Effector memory CD8-positive, alpha-beta T cell (primary cell): Measurements from ENCODE around the gene EFTUD2.

ENCODE experiments used
- ATAC-seq: fragments of 150-1000 bp; cut with Tn5 transposase; replicated peaks from 2 replicates; pipeline ENCODE4 v1.10.0; 2021; ENCODE audit warnings: mild to moderate bottlenecking, moderate library complexity
- DNase-seq, 3 experiments: peaks; one replicate each; pipeline ENCODE4 v3.0.0; 2021
- H3K27ac Mint-ChIP-seq, 2 donors: one replicate each; pipeline ENCODE4 v1.8.0; 2022; ENCODE audit warnings: mild to moderate bottlenecking in 2 of 2, mixed read lengths in 2 of 2, moderate library complexity in 2 of 2
- H3K27me3 Mint-ChIP-seq, 2 donors: one replicate each; pipeline ENCODE4 v1.8.0; 2022; ENCODE audit warnings: mixed read lengths in 2 of 2
- H3K36me3 Mint-ChIP-seq: one replicate; pipeline ENCODE4 v1.8.0; 2022; ENCODE audit warnings: mild to moderate bottlenecking, moderate library complexity, mixed read lengths; ENCODE audit not compliant: insufficient read depth
- H3K4me1 Mint-ChIP-seq, 2 donors: one replicate each; pipeline ENCODE4 v1.8.0; 2022; ENCODE audit warnings: low read depth in 2 of 2, mixed read lengths in 2 of 2
- H3K4me3 Mint-ChIP-seq, 2 donors: one replicate each; pipeline ENCODE4 v1.8.0; 2022; ENCODE audit warnings: mild to moderate bottlenecking in 2 of 2, mixed read lengths in 2 of 2, moderate library complexity in 2 of 2
- H3K9me3 Mint-ChIP-seq, 2 donors: one replicate each; pipeline ENCODE4 v1.8.0; 2022; ENCODE audit warnings: mixed read lengths in 2 of 2

EFTUD2 gene

DNA sequence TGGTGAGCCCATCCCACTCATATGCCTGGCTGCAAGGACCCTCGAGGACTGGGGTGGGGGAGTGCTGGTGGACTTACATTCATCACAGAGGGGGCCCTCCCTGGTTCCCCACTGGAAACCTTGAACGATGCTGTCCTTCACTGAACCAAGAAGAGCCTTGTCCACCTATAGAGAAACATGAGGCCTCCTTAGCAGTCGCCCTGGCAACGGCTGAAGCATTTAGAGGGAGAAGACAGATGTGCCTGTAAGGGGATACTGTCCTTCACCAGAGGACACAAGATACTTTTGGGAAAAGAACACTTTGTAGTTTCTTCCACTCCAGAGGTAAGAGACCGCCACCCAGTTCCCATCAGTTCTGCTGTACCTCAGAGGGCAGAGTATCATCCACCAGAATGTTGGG lies 45.1 kb downstream of the EFTUD2 start:
- H3K27ac Mint-ChIP-seq: peak overlapping the region in 1 of 2 donors; percentile 49
- no peak for DNase-seq
- H3K36me3 Mint-ChIP-seq: peaks cover 74% of the 10 kb centered on the region
- ATAC-seq: no peak
- H3K4me1 Mint-ChIP-seq: no peaks in the 10 kb centered on the region
- no peak overlapping the region for H3K4me3 Mint-ChIP-seq
- H3K9me3 Mint-ChIP-seq: no peaks in the 10 kb centered on the region
- no peaks in the 10 kb centered on the region for H3K27me3 Mint-ChIP-seq

DNA sequence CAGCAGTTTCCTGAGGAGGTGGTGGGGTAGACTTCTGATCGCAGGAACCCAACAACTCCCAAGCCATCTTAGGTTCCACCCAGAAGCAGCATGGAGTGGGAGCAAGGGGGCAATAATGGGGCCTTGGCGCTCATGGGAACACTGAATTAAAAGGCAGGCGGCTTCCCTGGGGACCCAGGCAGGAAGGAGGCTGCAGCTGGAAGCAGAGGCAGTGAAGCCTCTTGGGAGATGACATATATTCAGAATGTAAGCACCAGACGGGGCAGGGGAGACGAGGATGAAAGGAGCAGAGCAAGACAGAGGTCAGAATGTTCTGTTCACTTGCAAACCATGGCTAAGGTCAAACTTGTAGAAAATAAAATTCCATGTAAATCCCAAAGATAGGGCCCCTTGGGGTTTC lies 48.6 kb downstream of the EFTUD2 start:
- H3K4me3 Mint-ChIP-seq: no peak overlapping the region
- ATAC-seq (no peak), DNase-seq (no peak)
- H3K9me3 Mint-ChIP-seq: no peaks in the 10 kb centered on the region
- peak overlapping the region in 1 of 2 donors; percentile 67 for H3K27ac Mint-ChIP-seq
- H3K4me1 Mint-ChIP-seq: peaks cover 0 to 5% of the 10 kb centered on the region in 2 donors
- H3K36me3 Mint-ChIP-seq: peaks cover 38% of the 10 kb centered on the region
- H3K27me3 Mint-ChIP-seq: no peaks in the 10 kb centered on the region

DNA sequence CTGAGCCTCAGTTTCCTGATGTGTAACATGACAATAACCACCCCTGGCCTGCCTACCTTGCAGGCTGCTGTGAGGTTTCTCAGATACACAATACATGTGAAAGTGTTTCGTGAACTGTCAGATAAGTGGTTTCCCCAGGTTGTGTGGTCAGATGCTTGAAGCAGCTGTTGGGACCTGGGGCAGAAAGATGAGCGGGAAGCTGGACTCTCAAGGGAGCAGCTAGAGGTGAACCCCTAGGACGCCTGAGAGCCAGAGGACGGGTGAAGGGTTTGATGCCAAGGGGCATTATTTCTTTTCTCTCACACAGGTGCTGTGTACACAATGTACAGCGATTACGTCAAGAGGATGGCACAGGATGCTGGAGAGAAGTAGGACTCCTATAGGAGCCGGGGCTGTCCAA lies 49.2 kb downstream of the EFTUD2 start:
- Mint-ChIP-seq H3K4me3 (no peak overlapping the region), H3K27ac (peak overlapping the region in 1 of 2 donors; percentile 67), H3K27me3 (no peaks in the 10 kb centered on the region), H3K9me3 (no peaks in the 10 kb centered on the region), H3K36me3 (peaks cover 32% of the 10 kb centered on the region), H3K4me1 (peaks cover 0 to 5% of the 10 kb centered on the region in 2 donors)
- ATAC-seq: no peak
- no peak for DNase-seq

DNA sequence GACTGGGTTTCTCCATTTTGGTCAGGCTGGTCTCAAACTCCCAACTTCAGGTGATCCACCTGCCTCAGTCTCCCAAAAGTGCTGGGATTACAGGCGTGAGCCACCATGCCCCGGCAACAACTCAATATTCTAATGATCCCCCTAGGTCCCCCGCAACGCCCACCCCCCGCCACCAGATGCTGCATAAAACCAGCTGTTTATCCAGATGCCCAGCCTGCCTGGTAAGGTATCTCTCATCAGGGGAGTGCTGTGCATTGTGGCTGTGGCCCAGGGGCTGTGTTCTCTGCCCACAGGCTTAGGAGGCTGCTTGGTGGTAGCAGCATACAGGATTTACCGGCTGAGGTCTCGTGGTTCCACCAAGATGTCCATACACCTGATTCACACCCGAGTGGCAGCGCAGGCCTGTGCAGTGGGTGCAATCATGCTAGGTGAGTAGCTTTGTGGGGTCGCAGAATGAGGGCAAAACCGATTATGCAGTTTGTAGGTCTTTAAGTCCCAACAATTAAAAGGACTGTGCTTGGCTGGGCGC lies 50.2 kb downstream of the EFTUD2 start:
- Mint-ChIP-seq H3K27ac (no peak overlapping the region), H3K9me3 (no peaks in the 10 kb centered on the region), H3K36me3 (peaks cover 24% of the 10 kb centered on the region), H3K27me3 (no peaks in the 10 kb centered on the region), H3K4me3 (no peak overlapping the region), H3K4me1 (peaks cover 0 to 5% of the 10 kb centered on the region in 2 donors)
- DNase-seq: no peak
- ATAC-seq: no peak

DNA sequence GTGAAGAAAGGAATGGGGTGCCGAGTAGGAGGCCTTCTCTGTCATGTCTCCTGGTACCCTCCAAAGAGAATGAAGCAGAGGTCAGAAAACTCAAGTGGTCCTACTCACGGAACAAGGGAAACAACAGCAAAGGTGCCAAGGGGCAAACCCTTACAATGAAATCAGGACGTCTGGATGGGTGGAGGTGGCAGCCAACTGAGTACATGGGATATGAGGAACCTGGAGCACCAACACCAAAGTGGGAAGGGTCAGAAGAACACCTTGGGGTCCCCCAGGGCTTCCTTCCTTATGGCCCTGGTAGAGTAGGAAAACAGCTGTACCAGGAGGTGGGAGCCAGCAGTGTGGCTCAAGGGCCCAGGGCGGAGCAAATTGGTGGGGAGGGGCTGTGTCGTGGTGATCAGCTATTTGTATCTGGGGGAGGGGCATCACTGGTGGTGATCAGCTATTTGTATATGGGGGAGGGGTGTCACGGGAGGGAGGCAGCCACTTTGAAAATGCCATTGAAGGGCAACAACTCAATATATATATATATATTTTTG lies 50.9 kb downstream of the EFTUD2 start:
- H3K27ac Mint-ChIP-seq: peak overlapping the region; percentile 49 to 78
- H3K27me3 Mint-ChIP-seq: no peaks in the 10 kb centered on the region
- H3K36me3 Mint-ChIP-seq: peaks cover 24% of the 10 kb centered on the region
- H3K4me3 Mint-ChIP-seq: no peak overlapping the region
- ATAC-seq (no peak), DNase-seq (no peak)
- peaks cover 0 to 5% of the 10 kb centered on the region in 2 donors for H3K4me1 Mint-ChIP-seq
- no peaks in the 10 kb centered on the region for H3K9me3 Mint-ChIP-seq

DNA sequence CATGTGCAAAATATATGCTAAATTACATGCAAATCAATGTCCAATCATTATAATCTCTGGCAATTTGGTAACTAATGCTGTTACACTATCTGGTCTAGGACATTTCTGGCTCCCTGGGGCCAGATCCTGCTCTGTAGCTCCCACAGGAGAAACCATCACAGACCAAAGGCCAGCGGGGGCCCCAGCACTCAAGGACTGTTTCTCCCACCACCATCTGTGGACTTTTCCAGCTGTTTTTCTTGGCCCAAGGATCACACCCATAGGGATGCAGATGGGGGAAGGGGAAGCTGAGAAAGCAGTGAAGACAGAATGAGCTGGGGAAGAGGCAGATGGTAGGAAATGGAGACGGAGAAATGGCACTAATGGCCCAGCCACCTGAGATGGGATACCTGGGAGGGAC lies 51.7 kb downstream of the EFTUD2 start, which contains the start of gene HIGD1B:
TSS of gene HIGD1B (plus strand) at position 298 of the 400 bp plus-strand sequence. CDS start 270 bp downstream, outside the sequence.
- DNase-seq (no peak), ATAC-seq (no peak)
- Mint-ChIP-seq H3K27me3 (no peaks in the 10 kb centered on the region), H3K27ac (peak within 1 kb of the TSS; percentile 49 to 78), H3K9me3 (no peaks in the 10 kb centered on the region), H3K36me3 (peaks cover 21% of the 10 kb centered on the region), H3K4me3 (no peak within 1 kb of the TSS), H3K4me1 (peaks cover 0 to 5% of the 10 kb centered on the region in 2 donors)

DNA sequence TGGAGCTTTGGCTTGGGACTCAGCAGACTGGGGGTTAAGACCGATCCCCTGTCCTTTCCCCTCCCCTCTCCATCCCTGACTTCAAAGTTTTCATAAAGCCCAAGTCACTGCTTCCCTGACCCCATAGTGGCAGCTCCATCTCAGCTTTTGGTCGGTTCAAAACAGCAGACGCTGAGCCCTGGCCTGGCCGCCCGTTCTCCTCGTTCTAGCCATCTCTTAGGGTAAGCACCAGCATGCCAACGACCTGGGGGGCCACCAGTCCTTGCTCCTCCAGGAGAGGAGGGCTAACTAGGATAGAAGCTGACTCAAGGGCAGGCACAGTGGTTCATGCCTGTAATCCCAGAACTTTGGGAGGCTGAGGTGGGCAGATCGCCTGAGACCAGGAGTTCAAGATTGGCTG lies 53.0 kb downstream of the EFTUD2 start:
- no peak for ATAC-seq
- Mint-ChIP-seq H3K27me3 (no peaks in the 10 kb centered on the region), H3K4me1 (peaks cover 0 to 5% of the 10 kb centered on the region in 2 donors), H3K27ac (peak overlapping the region in 1 of 2 donors; percentile 35), H3K9me3 (no peaks in the 10 kb centered on the region), H3K36me3 (peaks cover 9% of the 10 kb centered on the region), H3K4me3 (no peak overlapping the region)
- DNase-seq: no peak

DNA sequence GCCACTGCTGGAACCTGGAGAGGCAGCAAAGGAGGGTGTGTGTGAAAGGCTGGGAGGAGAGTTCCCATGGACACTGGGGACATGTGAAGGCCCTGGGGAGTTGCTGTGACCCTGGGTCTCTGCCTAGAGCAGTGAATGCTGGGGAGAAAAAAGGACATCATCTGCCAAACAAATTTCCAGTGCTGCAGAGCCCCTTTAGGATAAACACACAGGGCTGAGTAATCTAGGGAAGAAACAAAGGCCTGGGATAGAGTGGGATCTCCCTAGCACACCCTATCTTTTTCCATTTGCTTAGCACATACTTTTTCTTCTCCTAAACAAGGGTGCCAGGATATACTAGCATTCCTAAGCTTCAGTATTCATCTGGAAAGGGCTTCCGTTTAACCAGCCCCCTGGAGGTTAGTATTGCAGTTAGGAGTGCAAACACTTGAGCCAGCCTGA lies 54.8 kb downstream of the EFTUD2 start:
- Mint-ChIP-seq H3K27me3 (no peaks in the 10 kb centered on the region), H3K27ac (no peak overlapping the region), H3K9me3 (no peaks in the 10 kb centered on the region), H3K4me3 (no peak overlapping the region), H3K4me1 (peaks cover 0 to 5% of the 10 kb centered on the region in 2 donors), H3K36me3 (no peaks in the 10 kb centered on the region)
- DNase-seq (no peak), ATAC-seq (no peak)

DNA sequence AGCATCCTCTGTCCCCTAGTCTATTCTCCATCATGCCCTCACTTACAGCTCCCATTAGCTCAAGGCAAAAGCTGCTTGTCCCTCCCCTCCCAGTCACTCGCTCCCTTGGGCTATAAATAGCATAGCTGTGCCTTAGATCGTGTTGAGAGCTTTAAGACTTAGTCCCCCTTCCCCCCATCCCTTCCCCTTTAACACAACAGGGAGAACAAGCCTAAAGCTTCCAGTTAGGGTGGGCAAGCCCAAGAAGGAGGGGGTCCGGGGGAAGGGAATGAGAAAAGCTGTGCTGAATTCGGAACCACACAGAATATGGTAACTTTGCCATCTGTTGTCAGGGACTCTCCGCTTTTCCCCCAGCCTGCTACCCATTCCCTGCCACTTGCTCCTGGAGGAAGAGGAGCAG lies 56.5 kb downstream of the EFTUD2 start:
- DNase-seq (no peak), ATAC-seq (no peak)
- no peaks in the 10 kb centered on the region for H3K27me3 Mint-ChIP-seq
- H3K36me3 Mint-ChIP-seq: no peaks in the 10 kb centered on the region
- no peak overlapping the region for H3K4me3 Mint-ChIP-seq
- H3K4me1 Mint-ChIP-seq: no peaks in the 10 kb centered on the region
- no peak overlapping the region for H3K27ac Mint-ChIP-seq
- no peaks in the 10 kb centered on the region for H3K9me3 Mint-ChIP-seq

DNA sequence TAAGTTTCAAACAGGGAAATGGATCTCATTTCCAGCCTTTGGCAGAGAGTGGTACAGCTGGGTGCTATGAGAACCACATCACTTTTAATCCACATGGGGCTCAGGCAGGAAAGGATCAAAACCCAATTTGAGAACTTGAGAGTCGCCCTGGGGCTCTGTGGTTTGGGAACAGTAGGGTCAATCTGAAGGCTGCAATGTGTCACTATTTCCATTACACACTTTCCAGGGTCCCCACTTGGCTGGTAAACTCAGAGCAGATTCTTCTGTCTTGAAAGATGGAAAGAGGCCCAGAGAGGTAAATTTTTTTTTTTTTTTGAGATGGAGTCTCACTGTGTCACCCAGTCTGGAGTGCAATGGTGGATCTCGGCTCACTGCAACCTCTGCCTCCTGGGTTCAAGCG lies 58.3 kb downstream of the EFTUD2 start:
- no peak overlapping the region for H3K4me3 Mint-ChIP-seq
- H3K36me3 Mint-ChIP-seq: no peaks in the 10 kb centered on the region

DNA sequence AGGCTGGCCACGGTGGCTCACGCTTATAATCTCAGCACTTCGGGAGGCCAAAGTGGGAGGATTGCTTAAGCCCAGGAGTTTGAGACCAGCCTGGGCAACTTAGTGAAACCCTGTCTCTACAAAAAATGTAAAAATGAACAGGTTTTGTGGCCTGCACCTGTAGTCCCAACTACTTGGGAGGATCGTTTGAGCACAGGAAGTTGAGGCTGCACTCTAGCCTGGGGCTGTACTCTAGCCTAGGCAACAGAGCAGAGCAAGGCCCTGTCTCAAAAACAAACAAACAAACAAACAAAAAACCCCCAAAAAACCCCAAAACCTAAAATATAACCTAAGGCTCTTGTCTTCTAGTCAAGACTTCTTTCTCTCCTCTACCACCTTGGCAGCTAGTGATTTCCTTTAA lies 59.0 kb downstream of the EFTUD2 start:
- H3K4me1 Mint-ChIP-seq: no peaks in the 10 kb centered on the region
- no peaks in the 10 kb centered on the region for H3K9me3 Mint-ChIP-seq
- H3K4me3 Mint-ChIP-seq: no peak overlapping the region
- DNase-seq (no peak), ATAC-seq (no peak)
- peaks cover 3 to 4% of the 10 kb centered on the region in 2 donors for H3K27me3 Mint-ChIP-seq
- H3K36me3 Mint-ChIP-seq: no peaks in the 10 kb centered on the region
- no peak overlapping the region for H3K27ac Mint-ChIP-seq

More for the DNA sequence above, 58.3 kb downstream of the EFTUD2 start:
- H3K27me3 Mint-ChIP-seq: no peaks in the 10 kb centered on the region
- no peaks in the 10 kb centered on the region for H3K9me3 Mint-ChIP-seq
- ATAC-seq: no peak
- H3K4me1 Mint-ChIP-seq: no peaks in the 10 kb centered on the region
- DNase-seq: no peak
- H3K27ac Mint-ChIP-seq: no peak overlapping the region

DNA sequence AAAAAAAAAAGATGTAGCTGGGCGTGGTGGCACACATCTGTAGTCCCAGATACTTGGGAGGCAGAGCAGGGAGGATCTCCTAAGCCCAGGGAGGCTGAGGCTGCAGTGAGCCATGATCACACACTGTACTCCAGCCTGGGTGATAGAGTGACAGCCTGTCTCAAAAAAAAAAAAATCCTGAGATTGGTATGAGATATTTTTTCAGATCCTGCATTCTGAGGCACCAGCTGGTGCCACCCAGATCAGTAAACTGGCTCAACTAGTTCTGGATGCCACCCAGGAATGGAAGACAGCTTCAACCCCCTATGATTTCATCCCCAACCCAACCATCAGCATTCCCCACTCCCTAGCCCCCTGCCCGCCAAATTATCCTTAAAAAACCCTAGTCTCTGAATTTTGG lies 62.0 kb downstream of the EFTUD2 start:
- Mint-ChIP-seq H3K4me1 (no peaks in the 10 kb centered on the region), H3K27ac (no peak overlapping the region), H3K9me3 (no peaks in the 10 kb centered on the region), H3K27me3 (peaks cover 23 to 31% of the 10 kb centered on the region in 2 donors), H3K4me3 (no peak overlapping the region), H3K36me3 (no peaks in the 10 kb centered on the region)
- DNase-seq (no peak), ATAC-seq (no peak)

DNA sequence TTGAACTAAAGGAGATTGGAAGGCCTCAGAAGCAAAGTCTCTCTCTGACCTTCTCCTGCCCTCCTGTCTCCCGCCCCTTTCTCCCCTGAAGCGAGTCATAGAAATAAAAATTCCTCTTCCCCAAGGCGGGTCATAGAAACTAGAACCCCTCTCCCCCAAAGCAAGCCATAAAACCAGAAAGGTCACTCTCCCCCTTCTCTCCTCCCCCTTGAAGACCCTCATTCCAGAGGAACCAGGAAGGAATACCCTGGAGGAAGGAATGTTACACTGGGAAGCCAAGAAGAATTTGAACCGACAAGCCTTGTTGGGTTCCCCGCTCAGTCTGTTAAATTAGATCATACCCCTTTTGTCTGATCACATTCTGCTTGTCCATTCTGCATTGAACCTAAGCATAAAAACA lies 66.4 kb downstream of the EFTUD2 start:
- Mint-ChIP-seq H3K27me3 (peaks cover 50 to 65% of the 10 kb centered on the region in 2 donors), H3K27ac (no peak overlapping the region), H3K4me3 (no peak overlapping the region)

DNA sequence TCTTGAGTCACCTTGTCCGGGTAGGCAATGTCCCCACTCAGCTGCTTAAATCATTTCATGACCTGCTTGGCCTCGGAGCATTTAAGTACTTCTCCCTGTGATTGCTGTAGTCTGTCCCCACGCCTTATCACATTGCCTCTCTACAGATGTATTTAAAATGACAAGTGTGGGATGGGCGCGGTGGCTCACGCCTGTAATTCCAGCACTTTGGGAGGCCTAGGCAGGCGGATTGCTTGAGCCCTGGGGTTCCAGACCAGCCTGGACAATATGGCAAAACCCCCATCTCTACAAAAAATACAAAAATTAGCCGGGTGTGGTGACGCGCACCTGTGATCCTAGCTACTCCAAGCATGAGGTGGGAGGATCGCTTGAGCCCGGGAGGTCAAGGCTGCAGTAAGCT lies 67.9 kb downstream of the EFTUD2 start:
- DNase-seq (no peak), ATAC-seq (no peak)
- Mint-ChIP-seq H3K4me3 (no peak overlapping the region), H3K9me3 (no peaks in the 10 kb centered on the region), H3K27ac (no peak overlapping the region), H3K27me3 (peaks cover 63 to 79% of the 10 kb centered on the region in 2 donors), H3K36me3 (no peaks in the 10 kb centered on the region), H3K4me1 (peaks cover 7 to 8% of the 10 kb centered on the region in 2 donors)

More for the DNA sequence above, 66.4 kb downstream of the EFTUD2 start:
- no peak for ATAC-seq
- H3K4me1 Mint-ChIP-seq: peaks cover 7 to 8% of the 10 kb centered on the region in 2 donors
- no peaks in the 10 kb centered on the region for H3K36me3 Mint-ChIP-seq
- DNase-seq: no peak
- no peaks in the 10 kb centered on the region for H3K9me3 Mint-ChIP-seq
